Measurements from ENCODE around the gene MAML2. TPM values are rescaled to one million over a fixed set of nuclear protein-coding genes. Genes with fewer than 3 reads are reported as not detected.

The MAML2 gene
- total RNA-seq, 1 donor from 2014 or later: 11.9 TPM

DNA sequence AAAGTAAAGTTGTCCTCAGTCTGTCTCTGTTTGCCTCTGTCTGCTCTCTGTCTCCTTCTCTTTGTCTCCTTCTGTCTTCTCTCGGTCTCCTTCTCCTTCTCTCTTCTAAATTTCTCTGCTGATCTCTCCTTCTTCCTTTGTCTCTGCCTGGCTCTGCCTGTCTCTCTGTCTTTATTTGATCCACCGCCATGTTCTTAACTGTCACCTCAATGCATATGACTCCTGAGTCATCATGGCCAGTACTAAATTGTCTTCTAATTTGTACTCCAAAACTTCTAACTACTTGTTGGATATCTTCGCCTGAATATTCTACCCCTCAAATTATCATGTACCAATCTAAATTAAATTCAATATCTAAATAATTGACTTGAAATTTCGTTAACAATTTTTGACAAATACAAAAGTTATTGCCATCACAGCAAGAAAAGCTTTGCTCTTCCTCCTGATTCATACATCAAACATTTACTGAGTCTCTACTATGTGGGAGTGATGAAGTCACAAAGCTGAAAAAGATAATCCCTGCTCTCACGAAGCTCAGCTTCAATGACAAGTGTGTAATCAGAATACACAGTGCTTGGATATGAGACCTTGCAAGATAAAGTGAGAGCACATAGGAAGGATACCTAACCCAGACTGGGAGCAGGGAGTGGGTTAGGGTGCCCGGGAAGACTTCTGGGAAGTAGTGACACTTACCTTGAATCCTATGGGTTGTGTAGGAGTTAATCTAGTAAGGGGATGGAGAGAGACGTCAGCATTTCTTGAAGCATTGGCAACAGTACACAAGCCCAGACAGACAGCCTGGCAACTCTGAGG is 193.0 kb downstream of the MAML2 start:
- Mint-ChIP-seq H3K27ac (no peak overlapping the region), H3K9me3 (no peaks in the 10 kb centered on the region), H3K36me3 (ENCODE audit: low read depth) (peaks cover 5% of the 10 kb centered on the region), H3K27me3 (no peaks in the 10 kb centered on the region), H3K4me1 (peaks cover 21% of the 10 kb centered on the region), H3K4me3 (no peak overlapping the region)
- intact Hi-C loops (cut with micrococcal nuclease): no loop called here
- no peak for DNase-seq

- Mint-ChIP-seq H3K9me3 (no peaks in the 10 kb centered on the region), H3K4me3 (no peak overlapping the region), H3K36me3 (ENCODE audit: low read depth) (peaks cover 5% of the 10 kb centered on the region), H3K4me1 (peaks cover 13% of the 10 kb centered on the region), H3K27ac (no peak overlapping the region), H3K27me3 (no peaks in the 10 kb centered on the region)
- DNase-seq: no peak
- intact Hi-C loops (cut with micrococcal nuclease): no loop called here
Measured at GRCh38 chr11:96147906-96148486, 195.0 kb downstream of the MAML2 start.

- intact Hi-C loops (cut with micrococcal nuclease): no loop called here
- H3K27ac Mint-ChIP-seq: no peak overlapping the region
- H3K36me3 Mint-ChIP-seq (ENCODE audit: low read depth): peaks cover 5% of the 10 kb centered on the region
- no peaks in the 10 kb centered on the region for H3K9me3 Mint-ChIP-seq
- H3K27me3 Mint-ChIP-seq: no peaks in the 10 kb centered on the region
- no peak overlapping the region for H3K4me3 Mint-ChIP-seq
- peaks cover 7% of the 10 kb centered on the region for H3K4me1 Mint-ChIP-seq
- no peak for DNase-seq
Measured at GRCh38 chr11:96147186-96147585, 195.8 kb downstream of the MAML2 start.

DNA sequence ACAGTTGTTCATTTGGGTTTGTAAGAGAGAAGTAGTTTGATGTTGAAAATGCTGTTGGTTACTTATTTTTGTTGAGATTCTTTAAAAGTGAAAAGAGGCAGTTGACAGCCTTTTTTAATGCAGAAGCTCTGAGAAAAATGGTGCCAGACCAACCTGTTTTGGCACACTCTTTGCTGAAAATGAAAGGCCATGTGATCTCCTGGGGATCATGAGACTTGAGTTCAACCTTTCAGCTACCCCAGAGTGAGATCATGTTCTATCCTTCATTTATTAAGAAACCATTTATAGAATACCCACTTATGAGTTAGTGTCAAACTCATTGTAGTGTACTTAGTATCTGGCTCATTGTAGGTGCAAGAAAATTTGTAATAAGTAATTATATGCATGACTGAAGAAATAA is 196.2 kb downstream of the MAML2 start:
- H3K27ac Mint-ChIP-seq: no peak overlapping the region
- DNase-seq: no peak
- no peak overlapping the region for H3K4me3 Mint-ChIP-seq
- H3K4me1 Mint-ChIP-seq: peaks cover 5% of the 10 kb centered on the region
- no peaks in the 10 kb centered on the region for H3K27me3 Mint-ChIP-seq
- H3K36me3 Mint-ChIP-seq (ENCODE audit: low read depth): peaks cover 5% of the 10 kb centered on the region
- intact Hi-C loops (cut with micrococcal nuclease): no loop called here
- no peaks in the 10 kb centered on the region for H3K9me3 Mint-ChIP-seq

DNA sequence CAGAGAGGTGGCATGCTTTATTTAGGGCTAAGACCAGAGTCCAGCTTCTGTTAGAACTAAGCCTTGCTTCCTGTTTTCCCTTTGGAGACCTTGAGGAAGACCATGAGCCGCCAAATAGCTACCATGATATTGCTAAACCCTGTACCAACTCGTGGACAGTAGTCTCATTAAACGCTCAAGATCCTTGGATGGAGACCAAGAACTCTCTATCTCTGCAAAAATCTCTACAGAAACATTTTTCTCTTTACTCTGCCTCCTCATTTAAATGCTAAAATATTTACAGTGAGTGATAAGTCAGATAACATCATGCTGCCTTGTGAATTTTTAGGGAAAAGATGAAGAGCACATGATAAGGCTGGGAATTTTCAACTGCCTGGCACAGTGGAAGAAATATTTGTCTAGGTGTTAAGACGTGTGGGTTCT is 197.8 kb downstream of the MAML2 start:
- H3K4me3 Mint-ChIP-seq: no peak overlapping the region
- DNase-seq: no peak
- H3K4me1 Mint-ChIP-seq: peaks cover 13% of the 10 kb centered on the region
- H3K9me3 Mint-ChIP-seq: no peaks in the 10 kb centered on the region
- H3K27ac Mint-ChIP-seq: no peak overlapping the region
- no peaks in the 10 kb centered on the region for H3K27me3 Mint-ChIP-seq
- intact Hi-C loops (cut with micrococcal nuclease): no loop called here
- peaks cover 8% of the 10 kb centered on the region for H3K36me3 Mint-ChIP-seq (ENCODE audit: low read depth)

DNA sequence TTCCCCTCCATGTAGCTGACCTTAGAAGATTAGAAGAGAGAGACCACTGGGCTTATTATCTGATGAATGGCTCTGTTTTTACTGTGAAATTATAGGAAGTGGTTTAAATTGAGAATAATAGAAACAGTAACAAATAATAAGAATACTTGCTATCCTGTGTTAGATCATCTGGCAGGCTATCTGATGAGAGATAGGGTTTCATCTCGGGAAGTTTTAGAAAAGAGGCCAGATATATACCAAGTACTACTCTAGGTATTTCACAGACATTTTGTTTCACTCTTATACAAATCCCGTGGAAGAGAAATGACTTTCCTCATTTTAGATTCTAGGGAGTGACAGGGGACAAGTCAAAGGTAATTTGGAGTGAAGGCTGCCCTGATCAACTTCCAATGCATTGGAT is 198.4 kb downstream of the MAML2 start:
- Mint-ChIP-seq H3K9me3 (no peaks in the 10 kb centered on the region), H3K27ac (no peak overlapping the region), H3K27me3 (no peaks in the 10 kb centered on the region), H3K36me3 (ENCODE audit: low read depth) (peaks cover 11% of the 10 kb centered on the region), H3K4me1 (peaks cover 19% of the 10 kb centered on the region), H3K4me3 (no peak overlapping the region)
- intact Hi-C loops (cut with micrococcal nuclease): no loop called here
- DNase-seq: no peak

- no peak for DNase-seq
- Mint-ChIP-seq H3K4me3 (no peak overlapping the region), H3K27ac (no peak overlapping the region), H3K4me1 (peaks cover 16% of the 10 kb centered on the region), H3K27me3 (no peaks in the 10 kb centered on the region), H3K9me3 (no peaks in the 10 kb centered on the region), H3K36me3 (ENCODE audit: low read depth) (peaks cover 10% of the 10 kb centered on the region)
- intact Hi-C loops (cut with micrococcal nuclease): no loop called here
Measured at GRCh38 chr11:96143041-96143521, 199.9 kb downstream of the MAML2 start.

GRCh38 chr11:96141626-96142025 is 201.4 kb downstream of the MAML2 start:
- Mint-ChIP-seq H3K4me1 (peaks cover 25% of the 10 kb centered on the region), H3K36me3 (ENCODE audit: low read depth) (peaks cover 16% of the 10 kb centered on the region), H3K4me3 (no peak overlapping the region), H3K9me3 (peaks cover 4% of the 10 kb centered on the region), H3K27ac (no peak overlapping the region), H3K27me3 (no peaks in the 10 kb centered on the region)
- DNase-seq: no peak
- intact Hi-C loops (cut with micrococcal nuclease): no loop called here

DNA sequence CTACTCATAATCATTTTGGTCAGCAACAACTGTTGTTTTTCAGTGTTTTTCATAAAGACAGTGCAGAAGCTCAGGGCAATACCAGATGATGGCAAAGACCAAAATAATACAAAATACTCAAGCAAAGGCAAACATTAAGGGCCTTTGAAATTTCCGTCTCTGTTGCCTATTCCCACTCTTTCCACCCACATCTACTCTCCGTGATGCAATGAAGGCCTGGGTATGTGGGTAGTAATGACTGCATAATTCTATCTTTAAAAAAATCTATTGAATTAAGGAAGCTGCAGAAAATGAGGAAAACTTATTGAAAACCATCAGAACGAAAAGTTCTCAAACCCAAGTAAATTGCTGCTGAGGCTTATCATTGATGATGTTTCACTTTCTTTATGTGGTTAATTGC is 203.3 kb downstream of the MAML2 start:
- Mint-ChIP-seq H3K27me3 (no peaks in the 10 kb centered on the region), H3K36me3 (ENCODE audit: low read depth) (peaks cover 19% of the 10 kb centered on the region), H3K27ac (peak overlapping the region; percentile 75), H3K4me3 (peak overlapping the region; percentile 1), H3K9me3 (peaks cover 4% of the 10 kb centered on the region), H3K4me1 (peaks cover 33% of the 10 kb centered on the region)
- DNase-seq: no peak
- intact Hi-C loops (cut with micrococcal nuclease): loop anchor here (5.0 kb wide), 1 partner anchor 62 kb away; no protein-coding TSS in a partner anchor

- Mint-ChIP-seq H3K9me3 (peaks cover 4% of the 10 kb centered on the region), H3K4me1 (peaks cover 34% of the 10 kb centered on the region), H3K27me3 (no peaks in the 10 kb centered on the region), H3K27ac (peak overlapping the region; percentile 92), H3K4me3 (peak overlapping the region; percentile 61), H3K36me3 (ENCODE audit: low read depth) (peaks cover 19% of the 10 kb centered on the region)
- no peak for DNase-seq
- intact Hi-C loops (cut with micrococcal nuclease): loop anchor here (5.0 kb wide), 1 partner anchor 60 kb away; no protein-coding TSS in a partner anchor
Measured at GRCh38 chr11:96137373-96137772, 205.6 kb downstream of the MAML2 start.

DNA sequence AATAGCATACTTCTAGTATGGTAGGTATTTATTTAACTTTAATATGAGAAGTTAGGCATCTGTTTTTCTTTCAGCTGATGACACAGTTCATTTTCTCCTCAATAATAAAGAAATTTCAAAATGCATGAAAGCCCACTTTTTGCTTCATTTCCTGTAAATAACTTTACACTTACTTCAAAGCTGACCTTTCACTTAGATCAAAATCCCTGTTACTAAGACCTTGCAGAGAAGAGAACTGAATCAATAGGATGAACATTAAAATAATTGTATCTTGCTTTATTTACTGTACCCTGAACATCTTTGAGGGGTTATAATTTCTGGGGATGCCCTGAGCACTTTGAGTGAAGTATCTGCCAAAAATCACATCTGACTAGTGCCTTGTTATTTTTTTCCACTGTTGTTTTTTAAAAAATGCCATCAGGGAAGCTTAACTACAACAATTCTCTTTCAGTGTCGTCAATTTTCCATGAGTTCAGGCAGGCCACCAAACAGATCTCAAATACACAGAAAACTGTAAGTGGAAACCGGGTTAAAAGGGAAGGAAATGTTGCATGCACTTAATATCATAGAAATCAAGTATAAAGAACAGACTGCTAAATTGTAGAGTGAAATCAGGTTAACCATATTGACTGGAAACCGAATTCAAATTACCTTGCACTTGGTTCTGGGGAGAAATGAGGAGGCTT is 206.2 kb downstream of the MAML2 start:
- Mint-ChIP-seq H3K9me3 (peaks cover 4% of the 10 kb centered on the region), H3K27me3 (no peaks in the 10 kb centered on the region), H3K27ac (peak overlapping the region; percentile 92), H3K4me1 (peaks cover 38% of the 10 kb centered on the region), H3K36me3 (ENCODE audit: low read depth) (peaks cover 19% of the 10 kb centered on the region), H3K4me3 (peak overlapping the region; percentile 61)
- no peak for DNase-seq
- intact Hi-C loops (cut with micrococcal nuclease): loop anchor here (5.0 kb wide), 1 partner anchor 59 kb away; no protein-coding TSS in a partner anchor

DNA sequence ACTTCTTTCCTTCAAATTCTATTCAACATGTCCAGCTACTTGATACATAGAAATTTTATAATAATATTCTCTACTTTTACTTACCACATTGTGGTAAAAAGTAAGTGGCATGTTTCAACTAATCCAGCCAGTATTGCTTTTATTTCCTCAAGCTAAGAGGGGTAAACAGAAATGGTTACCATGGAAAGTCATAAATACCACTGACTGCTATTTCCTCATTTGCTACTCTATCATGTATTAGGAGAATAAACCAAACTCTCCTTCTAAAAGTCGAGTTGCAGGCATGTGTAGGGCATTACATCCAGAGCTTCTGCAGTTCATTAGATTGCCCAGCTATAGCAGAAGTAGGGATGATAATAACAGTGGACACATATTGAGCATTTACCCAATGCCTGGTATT is 208.4 kb downstream of the MAML2 start:
- DNase-seq: no peak
- peaks cover 4% of the 10 kb centered on the region for H3K9me3 Mint-ChIP-seq
- H3K36me3 Mint-ChIP-seq (ENCODE audit: low read depth): peaks cover 21% of the 10 kb centered on the region
- peaks cover 35% of the 10 kb centered on the region for H3K4me1 Mint-ChIP-seq
- H3K27me3 Mint-ChIP-seq: no peaks in the 10 kb centered on the region
- no peak overlapping the region for H3K4me3 Mint-ChIP-seq
- intact Hi-C loops (cut with micrococcal nuclease): loop anchor here (5.0 kb wide), 1 partner anchor 57 kb away; no protein-coding TSS in a partner anchor
- H3K27ac Mint-ChIP-seq: no peak overlapping the region

GRCh38 chr11:96132437-96132836 is 210.6 kb downstream of the MAML2 start:
- peaks cover 25% of the 10 kb centered on the region for H3K36me3 Mint-ChIP-seq (ENCODE audit: low read depth)
- peaks cover 10% of the 10 kb centered on the region for H3K9me3 Mint-ChIP-seq
- H3K27me3 Mint-ChIP-seq: no peaks in the 10 kb centered on the region
- H3K4me1 Mint-ChIP-seq: peaks cover 35% of the 10 kb centered on the region
- intact Hi-C loops (cut with micrococcal nuclease): no loop called here
- no peak for DNase-seq
- no peak overlapping the region for H3K4me3 Mint-ChIP-seq
- H3K27ac Mint-ChIP-seq: no peak overlapping the region
